K562 (cell line): Measurements from ENCODE around the gene LZTFL1. TPM values are rescaled to one million over a fixed set of nuclear protein-coding genes. Genes with fewer than 3 reads are reported as not detected.

Experiments
- ADNP ChIP-seq: fragments of 200-800 bp; sonication (Bioruptor generic); IDR thresholded peaks from 2 replicates; pipeline ENCODE4 v1.6.1; 2016; ENCODE audit warnings: missing genetic modification characterization, missing compliant biosample characterization
- CCAR2 ChIP-seq: fragments of 200-400 bp; formaldehyde crosslinking; IDR thresholded peaks from 2 replicates; pipeline ENCODE4 v1.6.1; 2017; ENCODE audit warnings: mild to moderate bottlenecking, low read depth, low read length
- CREB1 ChIP-seq, 2 experiments: sonication (generic) in 1 of 2; formaldehyde crosslinking in 1 of 2; IDR thresholded peaks; 2 replicates each; pipeline versions ENCODE4 v1.6.1 to v1.8.0; 2012 to 2022; ENCODE audit warnings: inconsistent platforms in 1 of 2, mild to moderate bottlenecking in 1 of 2, missing genetic modification reagents in 1 of 2, moderate library complexity in 1 of 2
- GTF2A2 ChIP-seq: IDR thresholded peaks from 2 replicates; pipeline ENCODE4 v1.6.1; 2016; ENCODE audit warnings: mild to moderate bottlenecking, missing genetic modification characterization, missing compliant biosample characterization
- HMG20B ChIP-seq: fragments of 250-450 bp; sonication (Bioruptor Pico); IDR thresholded peaks from 2 replicates; pipeline ENCODE4 v1.5.0; 2021; ENCODE audit warnings: mild to moderate bottlenecking
- MCM5 ChIP-seq: fragments of 450-650 bp; IDR thresholded peaks from 2 replicates; pipeline ENCODE4 v1.6.1; 2016; ENCODE audit warnings: low read depth
- MXI1 ChIP-seq: IDR thresholded peaks from 2 replicates; pipeline ENCODE4 v1.6.1; 2011; ENCODE audit warnings: low read depth, mild to moderate bottlenecking, improper control_type of control experiment, low read length
- NCOA1 ChIP-seq: fragments of 450-650 bp; IDR thresholded peaks from 2 replicates; pipeline ENCODE4 v1.6.1; 2016; ENCODE audit warnings: low read depth
- POLR2A ChIP-seq: fragments of 450-650 bp; conservative IDR thresholded peaks from 2 replicates; pipeline ENCODE4 v1.6.1; 2016
- SRSF1 ChIP-seq: fragments of 200-400 bp; formaldehyde crosslinking; IDR thresholded peaks from 2 replicates; pipeline ENCODE4 v1.6.1; 2017; ENCODE audit warnings: mild to moderate bottlenecking, low read depth, low read length, moderate library complexity
- ZNF311 ChIP-seq: fragments of 250-450 bp; sonication (Bioruptor Pico); IDR thresholded peaks from 2 replicates; pipeline ENCODE4 v1.4.0; 2020; ENCODE audit warnings: mild to moderate bottlenecking, moderate library complexity
- polyA plus RNA-seq, 8 experiments: library from polyadenylated mRNA; depleted of rRNA in 4 of 8; stranded (reverse) in 5 of 8; unstranded in 3 of 8; fragments of >200 nt; fragmentation: Nextera tagmentation in 2 of 8; fragmentation: Illumina TruSeq in 1 of 8; extraction: Ambion mirVana in 2 of 8; extraction: Trizol in 1 of 8; gene quantifications; 2 replicates each; pipeline versions ENCODE4 v1.2.1 to v1.2.3, GENCODE V29; 2011 to 2014; ENCODE audit warnings: inconsistent platforms in 1 of 8, missing spikeins in 1 of 8
- total RNA-seq, 7 experiments: library from RNA; depleted of rRNA in 6 of 7; stranded (reverse); fragments of >200 nt in 6 of 7; fragmentation: Illumina TruSeq in 2 of 7; extraction: Trizol in 2 of 7; gene quantifications; 2 replicates each; pipeline versions ENCODE4 v1.2.1 to v1.2.3, GENCODE V29; 2011 to 2021; ENCODE audit warnings: low replicate concordance in 1 of 7
- TF ChIP-seq, protein P1 (sequence below): fragments of 450-650 bp; IDR thresholded peaks from 2 replicates; pipeline ENCODE4 v1.6.1; 2016; ENCODE audit warnings: borderline replicate concordance
- TF ChIP-seq, protein P2 (sequence below), 2 experiments: fragments of 450-650 bp in 1 of 2; sonication (generic) in 1 of 2; formaldehyde crosslinking in 1 of 2; IDR thresholded peaks; 2 replicates each; pipeline versions ENCODE4 v1.7.1 to v1.9.0; 2016 to 2022; ENCODE audit warnings: inconsistent platforms in 1 of 2, mild to moderate bottlenecking in 1 of 2, missing genetic modification reagents in 1 of 2

LZTFL1 gene
- total and polyA plus RNA-seq, 9 of the 15 experiments (the other 6 are each of a cell fraction or from before 2014, with no cell fraction given): 10.7 to 33.7 (median 15.3) TPM

DNA sequence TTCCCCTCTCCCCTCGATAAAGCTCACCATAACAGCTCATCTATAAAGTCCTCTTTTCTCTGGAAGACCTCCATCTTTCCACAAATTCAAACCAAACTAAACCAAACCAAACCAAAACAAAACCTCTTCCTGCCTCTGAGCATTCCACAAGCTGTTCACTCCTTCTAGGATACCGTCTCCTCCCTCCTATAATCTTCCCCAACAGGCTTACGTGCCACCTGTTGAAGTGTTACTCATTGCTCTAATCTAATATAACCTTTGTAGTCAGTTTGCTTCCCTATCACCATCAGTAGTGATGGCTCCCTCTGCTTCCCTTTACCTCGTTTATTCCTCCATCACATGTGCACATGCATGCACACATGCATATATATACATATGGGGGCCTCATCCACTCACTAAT, 31.7 kb upstream of the LZTFL1 start (continued):
- no peak for TF ChIP-seq CREB1 (IDR thresholded peaks at IDR 0.05)
- no peak for TF ChIP-seq CREB1 (CRISPR knock-in tag; IDR thresholded peaks at IDR 0.05)
- no peak for TF ChIP-seq NCOA1
- TF ChIP-seq HMG20B (CRISPR knock-in tag): no peak
- no peak for TF ChIP-seq CCAR2
- no peak for TF ChIP-seq SRSF1
- no peak for TF ChIP-seq GTF2A2 (tag)
- TF ChIP-seq MXI1: no peak
- no peak for TF ChIP-seq ZNF311 (CRISPR knock-in tag)
- no peak for TF ChIP-seq POLR2A
- TF ChIP-seq, protein P1, sequence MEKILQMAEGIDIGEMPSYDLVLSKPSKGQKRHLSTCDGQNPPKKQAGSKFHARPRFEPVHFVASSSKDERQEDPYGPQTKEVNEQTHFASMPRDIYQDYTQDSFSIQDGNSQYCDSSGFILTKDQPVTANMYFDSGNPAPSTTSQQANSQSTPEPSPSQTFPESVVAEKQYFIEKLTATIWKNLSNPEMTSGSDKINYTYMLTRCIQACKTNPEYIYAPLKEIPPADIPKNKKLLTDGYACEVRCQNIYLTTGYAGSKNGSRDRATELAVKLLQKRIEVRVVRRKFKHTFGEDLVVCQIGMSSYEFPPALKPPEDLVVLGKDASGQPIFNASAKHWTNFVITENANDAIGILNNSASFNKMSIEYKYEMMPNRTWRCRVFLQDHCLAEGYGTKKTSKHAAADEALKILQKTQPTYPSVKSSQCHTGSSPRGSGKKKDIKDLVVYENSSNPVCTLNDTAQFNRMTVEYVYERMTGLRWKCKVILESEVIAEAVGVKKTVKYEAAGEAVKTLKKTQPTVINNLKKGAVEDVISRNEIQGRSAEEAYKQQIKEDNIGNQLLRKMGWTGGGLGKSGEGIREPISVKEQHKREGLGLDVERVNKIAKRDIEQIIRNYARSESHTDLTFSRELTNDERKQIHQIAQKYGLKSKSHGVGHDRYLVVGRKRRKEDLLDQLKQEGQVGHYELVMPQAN: no peak
- no peak for TF ChIP-seq MCM5
- TF ChIP-seq, protein P2, sequence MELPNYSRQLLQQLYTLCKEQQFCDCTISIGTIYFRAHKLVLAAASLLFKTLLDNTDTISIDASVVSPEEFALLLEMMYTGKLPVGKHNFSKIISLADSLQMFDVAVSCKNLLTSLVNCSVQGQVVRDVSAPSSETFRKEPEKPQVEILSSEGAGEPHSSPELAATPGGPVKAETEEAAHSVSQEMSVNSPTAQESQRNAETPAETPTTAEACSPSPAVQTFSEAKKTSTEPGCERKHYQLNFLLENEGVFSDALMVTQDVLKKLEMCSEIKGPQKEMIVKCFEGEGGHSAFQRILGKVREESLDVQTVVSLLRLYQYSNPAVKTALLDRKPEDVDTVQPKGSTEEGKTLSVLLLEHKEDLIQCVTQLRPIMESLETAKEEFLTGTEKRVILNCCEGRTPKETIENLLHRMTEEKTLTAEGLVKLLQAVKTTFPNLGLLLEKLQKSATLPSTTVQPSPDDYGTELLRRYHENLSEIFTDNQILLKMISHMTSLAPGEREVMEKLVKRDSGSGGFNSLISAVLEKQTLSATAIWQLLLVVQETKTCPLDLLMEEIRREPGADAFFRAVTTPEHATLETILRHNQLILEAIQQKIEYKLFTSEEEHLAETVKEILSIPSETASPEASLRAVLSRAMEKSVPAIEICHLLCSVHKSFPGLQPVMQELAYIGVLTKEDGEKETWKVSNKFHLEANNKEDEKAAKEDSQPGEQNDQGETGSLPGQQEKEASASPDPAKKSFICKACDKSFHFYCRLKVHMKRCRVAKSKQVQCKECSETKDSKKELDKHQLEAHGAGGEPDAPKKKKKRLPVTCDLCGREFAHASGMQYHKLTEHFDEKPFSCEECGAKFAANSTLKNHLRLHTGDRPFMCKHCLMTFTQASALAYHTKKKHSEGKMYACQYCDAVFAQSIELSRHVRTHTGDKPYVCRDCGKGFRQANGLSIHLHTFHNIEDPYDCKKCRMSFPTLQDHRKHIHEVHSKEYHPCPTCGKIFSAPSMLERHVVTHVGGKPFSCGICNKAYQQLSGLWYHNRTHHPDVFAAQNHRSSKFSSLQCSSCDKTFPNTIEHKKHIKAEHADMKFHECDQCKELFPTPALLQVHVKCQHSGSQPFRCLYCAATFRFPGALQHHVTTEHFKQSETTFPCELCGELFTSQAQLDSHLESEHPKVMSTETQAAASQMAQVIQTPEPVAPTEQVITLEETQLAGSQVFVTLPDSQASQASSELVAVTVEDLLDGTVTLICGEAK (IDR thresholded peaks at IDR 0.05): no peak
- TF ChIP-seq, protein P2 (CRISPR knock-in tag; IDR thresholded peaks at IDR 0.05): no peak
- no peak for TF ChIP-seq ADNP
